ENCODE results near the gene SF3B2.
"Not testable (repeated sequence)": the region's sequence is repeated elsewhere in the genome, so short reads cannot be mapped to it uniquely, and the experiment has no call there.

SF3B2 gene

GRCh38 chr11:66073669-66074068 is 21.5 kb downstream of the SF3B2 start:
- Mint-ChIP-seq H3K36me3 (peaks cover 32% of the 10 kb centered on the region), H3K4me1 (peaks cover 61% of the 10 kb centered on the region)
- ATAC-seq: no peak

GRCh38 chr11:66075273-66075672 is 23.1 kb downstream of the SF3B2 start:
- Mint-ChIP-seq H3K27me3 (no peaks in the 10 kb centered on the region), H3K4me3 (no peak overlapping the region), H3K9me3 (no peaks in the 10 kb centered on the region), H3K27ac (no peak overlapping the region), H3K4me1 (peaks cover 67% of the 10 kb centered on the region), H3K36me3 (peaks cover 42% of the 10 kb centered on the region)
- ATAC-seq: no peak

More at GRCh38 chr11:66073669-66074068, 21.5 kb downstream of the SF3B2 start:
- no peaks in the 10 kb centered on the region for H3K9me3 Mint-ChIP-seq
- no peak overlapping the region for H3K4me3 Mint-ChIP-seq
- no peak overlapping the region for H3K27ac Mint-ChIP-seq
- H3K27me3 Mint-ChIP-seq: no peaks in the 10 kb centered on the region

GRCh38 chr11:66076561-66076960 is 24.4 kb downstream of the SF3B2 start:
- H3K4me3 Mint-ChIP-seq: no peak overlapping the region
- no peaks in the 10 kb centered on the region for H3K9me3 Mint-ChIP-seq
- peak overlapping the region; percentile 80 for H3K27ac Mint-ChIP-seq
- no peak for ATAC-seq
- H3K27me3 Mint-ChIP-seq: no peaks in the 10 kb centered on the region
- H3K36me3 Mint-ChIP-seq: peaks cover 42% of the 10 kb centered on the region
- peaks cover 72% of the 10 kb centered on the region for H3K4me1 Mint-ChIP-seq

GRCh38 chr11:66077927-66078326 is 25.8 kb downstream of the SF3B2 start:
- Mint-ChIP-seq H3K4me3 (no peak overlapping the region), H3K27me3 (no peaks in the 10 kb centered on the region), H3K36me3 (peaks cover 33% of the 10 kb centered on the region), H3K4me1 (peaks cover 67% of the 10 kb centered on the region), H3K27ac (peak overlapping the region; percentile 80), H3K9me3 (no peaks in the 10 kb centered on the region)
- no peak for ATAC-seq

GRCh38 chr11:66078949-66079348 is 26.8 kb downstream of the SF3B2 start:
- peaks cover 32% of the 10 kb centered on the region for H3K36me3 Mint-ChIP-seq
- H3K27ac Mint-ChIP-seq: peak overlapping the region; percentile 80
- peaks cover 74% of the 10 kb centered on the region for H3K4me1 Mint-ChIP-seq
- H3K27me3 Mint-ChIP-seq, ATAC-seq, H3K9me3 Mint-ChIP-seq, H3K4me3 Mint-ChIP-seq: not testable (repeated sequence)

GRCh38 chr11:66080055-66080817 is 28.1 kb downstream of the SF3B2 start:
- Mint-ChIP-seq H3K9me3 (no peaks in the 10 kb centered on the region), H3K4me1 (peaks cover 87% of the 10 kb centered on the region), H3K27ac (peak overlapping the region; percentile 80), H3K4me3 (peak overlapping the region; percentile 5), H3K36me3 (peaks cover 27% of the 10 kb centered on the region), H3K27me3 (no peaks in the 10 kb centered on the region)
- no peak for ATAC-seq

- H3K27me3 Mint-ChIP-seq: no peaks in the 10 kb centered on the region
- H3K27ac Mint-ChIP-seq: peak overlapping the region; percentile 80
- peaks cover 22% of the 10 kb centered on the region for H3K36me3 Mint-ChIP-seq
- peak; percentile 96 for ATAC-seq
- no peaks in the 10 kb centered on the region for H3K9me3 Mint-ChIP-seq
- peaks cover 80% of the 10 kb centered on the region for H3K4me1 Mint-ChIP-seq
- peak overlapping the region; percentile 65 for H3K4me3 Mint-ChIP-seq
These were observed 29.3 kb downstream of the SF3B2 start for GRCh38 chr11:66081505-66081904.

- H3K4me3 Mint-ChIP-seq: no peak overlapping the region
- peaks cover 22% of the 10 kb centered on the region for H3K36me3 Mint-ChIP-seq
- H3K4me1 Mint-ChIP-seq: peaks cover 84% of the 10 kb centered on the region
- H3K27me3 Mint-ChIP-seq: no peaks in the 10 kb centered on the region
- peak overlapping the region; percentile 73 for H3K27ac Mint-ChIP-seq
- ATAC-seq: no peak
- no peaks in the 10 kb centered on the region for H3K9me3 Mint-ChIP-seq
These were observed 31.0 kb downstream of the SF3B2 start for GRCh38 chr11:66082946-66083698.

- Mint-ChIP-seq H3K4me3 (no peak overlapping the region), H3K36me3 (peaks cover 17% of the 10 kb centered on the region), H3K27ac (peak overlapping the region; percentile 73), H3K27me3 (no peaks in the 10 kb centered on the region), H3K9me3 (no peaks in the 10 kb centered on the region), H3K4me1 (peaks cover 84% of the 10 kb centered on the region)
- ATAC-seq: no peak
These were observed 31.6 kb downstream of the SF3B2 start for GRCh38 chr11:66083767-66084166.

GRCh38 chr11:66084821-66085475 is 32.8 kb downstream of the SF3B2 start:
- Mint-ChIP-seq H3K27ac (peak overlapping the region; percentile 73), H3K4me1 (peaks cover 80% of the 10 kb centered on the region), H3K9me3 (no peaks in the 10 kb centered on the region), H3K27me3 (no peaks in the 10 kb centered on the region), H3K4me3 (no peak overlapping the region), H3K36me3 (peaks cover 8% of the 10 kb centered on the region)
- ATAC-seq: no peak

GRCh38 chr11:66087148-66087908 is 35.2 kb downstream of the SF3B2 start:
- Mint-ChIP-seq H3K4me1 (peaks cover 61% of the 10 kb centered on the region), H3K4me3 (no peak overlapping the region), H3K36me3 (peaks cover 6% of the 10 kb centered on the region), H3K27me3 (no peaks in the 10 kb centered on the region), H3K9me3 (no peaks in the 10 kb centered on the region), H3K27ac (peak overlapping the region; percentile 57)
- no peak for ATAC-seq

GRCh38 chr11:66089067-66089466 is 36.9 kb downstream of the SF3B2 start:
- Mint-ChIP-seq H3K27ac (no peak overlapping the region), H3K27me3 (no peaks in the 10 kb centered on the region), H3K4me1 (peaks cover 48% of the 10 kb centered on the region), H3K4me3 (no peak overlapping the region), H3K9me3 (no peaks in the 10 kb centered on the region), H3K36me3 (peaks cover under 1% of the 10 kb centered on the region)
- no peak for ATAC-seq

- ATAC-seq: no peak
- H3K27ac Mint-ChIP-seq: no peak overlapping the region
- H3K9me3 Mint-ChIP-seq: no peaks in the 10 kb centered on the region
- H3K27me3 Mint-ChIP-seq: no peaks in the 10 kb centered on the region
- no peaks in the 10 kb centered on the region for H3K36me3 Mint-ChIP-seq
- H3K4me1 Mint-ChIP-seq: peaks cover 36% of the 10 kb centered on the region
- H3K4me3 Mint-ChIP-seq: no peak overlapping the region
These were observed 38.1 kb downstream of the SF3B2 start for GRCh38 chr11:66090288-66090687.

- H3K9me3 Mint-ChIP-seq, H3K27ac Mint-ChIP-seq, ATAC-seq, H3K4me3 Mint-ChIP-seq, H3K27me3 Mint-ChIP-seq, H3K36me3 Mint-ChIP-seq: not testable (repeated sequence)
- H3K4me1 Mint-ChIP-seq: peaks cover 36% of the 10 kb centered on the region
These were observed 40.0 kb downstream of the SF3B2 start for GRCh38 chr11:66092125-66092524.

- ATAC-seq, H3K9me3 Mint-ChIP-seq, H3K36me3 Mint-ChIP-seq, H3K27me3 Mint-ChIP-seq, H3K4me3 Mint-ChIP-seq: not testable (repeated sequence)
- Mint-ChIP-seq H3K27ac (peak overlapping the region; percentile 78), H3K4me1 (peaks cover 59% of the 10 kb centered on the region)
These were observed 47.6 kb downstream of the SF3B2 start for GRCh38 chr11:66099746-66100145.

Data from stimulated activated memory B cell treated with anti-CD40 and anti-IgM and Interleukin-4, amounts not matched to agents 10 μg/mL and 1 μg/mL and 100 μg/mL, for 72 hours (primary cell).